ENCODE measurements around the gene KCNG4. TPM values are rescaled to one million over a fixed set of nuclear protein-coding genes. Genes with fewer than 3 reads are reported as not detected.

Gene KCNG4
- total RNA-seq, 1 donor from 2014 or later, result not detected

DNA sequence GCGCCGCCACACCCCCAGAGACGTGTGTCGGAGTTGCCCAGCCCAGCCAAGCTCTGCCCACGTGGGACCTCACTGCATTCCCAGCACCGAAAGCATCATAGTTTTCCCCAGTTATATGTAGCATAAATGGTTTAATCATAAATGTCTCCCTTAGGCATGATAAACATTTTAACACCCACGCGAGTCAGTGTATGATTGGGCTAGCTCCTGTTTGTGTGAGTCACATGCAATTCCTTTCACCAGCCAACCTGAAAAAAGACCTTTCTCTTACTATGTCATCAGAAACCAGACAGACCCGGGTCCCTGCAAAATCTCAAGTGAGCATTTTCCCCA, 62.1 kb downstream of the KCNG4 start:
- no peak overlapping the region for H3K4me3 Mint-ChIP-seq (ENCODE audit: unreplicated experiment)
- H3K27me3 Mint-ChIP-seq (ENCODE audit: unreplicated experiment), result peaks cover 4% of the 10 kb centered on the region
- peaks cover 11% of the 10 kb centered on the region for H3K4me1 Mint-ChIP-seq (ENCODE audit: unreplicated experiment)
- H3K27ac Mint-ChIP-seq (ENCODE audit: unreplicated experiment), result peak overlapping the region; percentile 61
- DNase-seq (ENCODE audit: low spot score), result no peak
- H3K36me3 Mint-ChIP-seq (ENCODE audit: low read depth, unreplicated experiment), result peaks cover 11% of the 10 kb centered on the region
- no peaks in the 10 kb centered on the region for H3K9me3 Mint-ChIP-seq (ENCODE audit: unreplicated experiment)
- TF ChIP-seq, protein P1, sequence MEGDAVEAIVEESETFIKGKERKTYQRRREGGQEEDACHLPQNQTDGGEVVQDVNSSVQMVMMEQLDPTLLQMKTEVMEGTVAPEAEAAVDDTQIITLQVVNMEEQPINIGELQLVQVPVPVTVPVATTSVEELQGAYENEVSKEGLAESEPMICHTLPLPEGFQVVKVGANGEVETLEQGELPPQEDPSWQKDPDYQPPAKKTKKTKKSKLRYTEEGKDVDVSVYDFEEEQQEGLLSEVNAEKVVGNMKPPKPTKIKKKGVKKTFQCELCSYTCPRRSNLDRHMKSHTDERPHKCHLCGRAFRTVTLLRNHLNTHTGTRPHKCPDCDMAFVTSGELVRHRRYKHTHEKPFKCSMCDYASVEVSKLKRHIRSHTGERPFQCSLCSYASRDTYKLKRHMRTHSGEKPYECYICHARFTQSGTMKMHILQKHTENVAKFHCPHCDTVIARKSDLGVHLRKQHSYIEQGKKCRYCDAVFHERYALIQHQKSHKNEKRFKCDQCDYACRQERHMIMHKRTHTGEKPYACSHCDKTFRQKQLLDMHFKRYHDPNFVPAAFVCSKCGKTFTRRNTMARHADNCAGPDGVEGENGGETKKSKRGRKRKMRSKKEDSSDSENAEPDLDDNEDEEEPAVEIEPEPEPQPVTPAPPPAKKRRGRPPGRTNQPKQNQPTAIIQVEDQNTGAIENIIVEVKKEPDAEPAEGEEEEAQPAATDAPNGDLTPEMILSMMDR (IDR thresholded peaks at IDR 0.05; ENCODE audit: unreplicated experiment), result no peak

- peaks cover 4% of the 10 kb centered on the region for H3K27me3 Mint-ChIP-seq (ENCODE audit: unreplicated experiment)
- TF ChIP-seq, protein P1 (IDR thresholded peaks at IDR 0.05; ENCODE audit: unreplicated experiment), result no peak
- DNase-seq (ENCODE audit: low spot score), result no peak
- H3K36me3 Mint-ChIP-seq (ENCODE audit: low read depth, unreplicated experiment), result peaks cover 8% of the 10 kb centered on the region
- peaks cover 11% of the 10 kb centered on the region for H3K4me1 Mint-ChIP-seq (ENCODE audit: unreplicated experiment)
- no peak overlapping the region for H3K27ac Mint-ChIP-seq (ENCODE audit: unreplicated experiment)
- no peak overlapping the region for H3K4me3 Mint-ChIP-seq (ENCODE audit: unreplicated experiment)
- no peaks in the 10 kb centered on the region for H3K9me3 Mint-ChIP-seq (ENCODE audit: unreplicated experiment)
These were observed 63.4 kb downstream of the KCNG4 start for GRCh38 chr16:84176192-84177053.

DNA sequence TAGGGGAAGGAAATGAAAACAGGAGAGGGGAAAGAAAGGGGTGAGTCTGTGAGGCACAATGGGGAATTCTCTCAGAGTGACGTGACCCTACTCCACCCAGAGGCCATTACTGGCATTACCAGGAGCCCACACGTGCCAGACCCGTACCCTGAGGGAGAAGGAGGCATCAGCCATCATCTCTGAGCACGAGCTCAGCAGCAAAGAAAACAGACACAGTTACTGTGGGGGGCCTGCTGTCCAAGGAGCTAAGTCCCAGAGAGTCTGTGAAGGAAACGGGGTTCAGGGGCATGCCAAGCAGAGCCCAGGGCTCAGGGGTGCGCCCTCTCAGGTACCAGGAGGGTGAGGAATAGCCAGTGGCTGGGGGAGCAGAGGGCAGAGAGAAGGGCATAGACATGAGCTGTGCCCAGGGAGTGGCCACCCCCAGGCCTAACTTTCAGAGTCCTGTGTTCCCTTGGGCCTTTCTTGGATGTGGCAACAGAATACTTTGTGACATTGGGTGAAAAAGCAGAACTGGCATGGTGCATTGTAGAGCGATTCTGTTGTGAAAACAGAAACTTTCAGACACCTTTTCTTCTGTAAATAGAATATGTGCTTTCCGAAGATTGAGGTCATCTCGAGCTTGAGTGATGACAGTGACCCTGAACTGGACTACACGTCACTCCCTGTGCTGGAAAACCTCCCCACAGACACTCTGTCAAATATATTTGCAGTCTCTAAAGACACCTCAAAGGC, 64.3 kb downstream of the KCNG4 start:
- peak; percentile 53 for DNase-seq (ENCODE audit: low spot score)
- Mint-ChIP-seq H3K9me3 (ENCODE audit: unreplicated experiment) (no peaks in the 10 kb centered on the region), H3K36me3 (ENCODE audit: low read depth, unreplicated experiment) (peaks cover 8% of the 10 kb centered on the region), H3K4me1 (ENCODE audit: unreplicated experiment) (peaks cover 11% of the 10 kb centered on the region), H3K27ac (ENCODE audit: unreplicated experiment) (no peak overlapping the region), H3K4me3 (ENCODE audit: unreplicated experiment) (no peak overlapping the region), H3K27me3 (ENCODE audit: unreplicated experiment) (peaks cover 4% of the 10 kb centered on the region)
- TF ChIP-seq, protein P1 (IDR thresholded peaks at IDR 0.05; ENCODE audit: unreplicated experiment), result peak; percentile 55

DNA sequence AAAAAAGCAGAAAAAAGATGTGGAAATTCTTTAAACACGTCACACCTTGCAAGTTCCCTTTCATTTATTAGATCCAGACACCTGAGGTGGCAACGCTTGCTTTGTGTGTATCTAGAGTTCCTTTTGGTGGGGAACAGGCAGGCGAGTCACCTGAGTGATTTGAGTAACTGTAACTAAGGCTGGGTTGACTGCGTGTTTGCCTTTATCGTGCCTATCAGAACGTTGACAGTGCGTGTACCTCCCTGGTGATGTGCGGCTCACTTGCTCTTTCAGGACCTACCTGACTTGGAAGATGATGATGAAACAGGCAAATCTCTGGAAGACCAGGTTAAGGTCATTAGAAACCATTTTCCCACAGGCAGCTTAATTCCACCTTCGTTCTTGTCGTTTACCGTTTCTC, 65.4 kb downstream of the KCNG4 start:
- DNase-seq (ENCODE audit: low spot score), result no peak
- H3K27ac Mint-ChIP-seq (ENCODE audit: unreplicated experiment), result no peak overlapping the region
- no peak overlapping the region for H3K4me3 Mint-ChIP-seq (ENCODE audit: unreplicated experiment)
- peaks cover 11% of the 10 kb centered on the region for H3K4me1 Mint-ChIP-seq (ENCODE audit: unreplicated experiment)
- peaks cover 4% of the 10 kb centered on the region for H3K27me3 Mint-ChIP-seq (ENCODE audit: unreplicated experiment)
- peaks cover 8% of the 10 kb centered on the region for H3K36me3 Mint-ChIP-seq (ENCODE audit: low read depth, unreplicated experiment)
- H3K9me3 Mint-ChIP-seq (ENCODE audit: unreplicated experiment), result no peaks in the 10 kb centered on the region
- TF ChIP-seq, protein P1 (IDR thresholded peaks at IDR 0.05; ENCODE audit: unreplicated experiment), result no peak

Data from endothelial cell (in vitro differentiated cells).